Thyroid gland (tissue), 4 donors: ENCODE measurements around the gene PTPA. TPM values are rescaled to one million over a fixed set of nuclear protein-coding genes. Genes with fewer than 3 reads are reported as not detected.

Experiments
- total RNA-seq, 4 donors: library from RNA; depleted of rRNA; stranded (reverse); fragments of >200 nt; gene quantifications; one replicate each; pipeline ENCODE4 v1.2.3, GENCODE V29; 2016

PTPA gene
- total RNA-seq, 4 donors from 2014 or later, result 45.0 to 117 (median 89.5) TPM

Other genes with a start within 250 kb of the PTPA start
- gene KYAT1, start 229.5 kb upstream of the PTPA start, total RNA-seq, result 10 to 100 TPM in 3 of 4 donors, 1 to 10 TPM in 1; 5.8 to 12.6 (median 12.3) TPM
- gene LRRC8A, start 229.3 kb upstream of the PTPA start, total RNA-seq, result 10 to 100 TPM; 56.3 to 65.6 (median 61.5) TPM
- gene PHYHD1, start 190.4 kb upstream of the PTPA start, total RNA-seq, result 10 to 100 TPM; 10.1 to 65.3 (median 39.4) TPM
- gene DOLK, start 163.8 kb upstream of the PTPA start, total RNA-seq, result 10 to 100 TPM; 21.1 to 25.2 (median 22.2) TPM
- gene NUP188, start 163.7 kb upstream of the PTPA start, total RNA-seq, result 10 to 100 TPM; 27.1 to 78.2 (median 35.8) TPM
- gene SH3GLB2, start 83.1 kb upstream of the PTPA start, total RNA-seq, result 100 to 1,000 TPM in 1 of 4 donors, 10 to 100 TPM in 3; 89.5 to 139 (median 93.7) TPM
- 10 to 100 TPM; 23.9 to 78.8 (median 50.0) TPM for gene MIGA2, start 74.8 kb upstream of the PTPA start, total RNA-seq
- 10 to 100 TPM in 1 of 4 donors, 1 to 10 TPM in 3; 6.0 to 10.9 (median 8.3) TPM for gene DOLPP1, start 30.3 kb upstream of the PTPA start, total RNA-seq
- gene CRAT, start 622 bp upstream of the PTPA start, total RNA-seq, result 10 to 100 TPM; 44.0 to 59.0 (median 54.1) TPM
- gene IER5L, start 66.8 kb downstream of the PTPA start, total RNA-seq, result 10 to 100 TPM in 3 of 4 donors, 1 to 10 TPM in 1; 7.8 to 20.2 (median 12.6) TPM